ENCODE data around the gene ANXA2R. TPM values are rescaled to one million over a fixed set of nuclear protein-coding genes. Genes with fewer than 3 reads are reported as not detected.

Gene ANXA2R
- polyA plus RNA-seq, 6 donors from 2014 or later = 22.2 to 46.4 (median 32.5) TPM

DNA sequence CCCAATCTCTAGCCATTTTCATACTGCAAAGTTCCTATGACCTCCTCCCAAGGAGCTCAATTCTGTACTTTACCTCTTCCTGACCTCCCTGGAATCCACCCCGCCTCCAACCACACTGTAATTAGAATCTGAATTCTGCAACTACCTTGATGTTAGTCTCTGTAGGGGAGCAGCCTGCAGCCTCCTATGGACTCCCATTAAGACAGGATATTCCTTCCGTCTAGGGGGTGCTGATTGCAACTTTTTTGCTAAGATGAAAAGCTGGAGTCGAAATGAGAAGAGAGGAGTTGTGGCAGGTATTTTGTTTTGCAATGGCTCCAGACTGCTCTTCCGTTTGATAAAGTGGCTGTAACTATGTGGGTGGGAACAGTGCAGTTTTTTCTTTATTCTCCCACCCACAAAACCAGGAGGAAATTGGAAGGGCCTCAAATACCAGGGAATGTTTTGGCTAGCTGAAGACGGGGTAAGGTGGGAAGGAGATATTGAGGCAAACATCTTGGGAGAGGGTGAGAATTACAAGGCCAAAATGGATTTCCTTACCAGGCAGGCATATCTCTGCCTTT lies 23.8 kb downstream of the ANXA2R start:
- Mint-ChIP-seq H3K36me3 (peaks cover 0 to 8% of the 10 kb centered on the region in 2 donors), H3K4me3 (peak overlapping the region; percentile 38 to 99 (median 98)), H3K4me1 (peaks cover 41 to 57% (median 45%) of the 10 kb centered on the region in 3 donors), H3K27me3 (no peaks in the 10 kb centered on the region), H3K9me3 (peaks cover 0 to 3% (median 0%) of the 10 kb centered on the region in 7 donors), H3K27ac (peak overlapping the region; percentile 14 to 100 (median 84))
- ATAC-seq (ENCODE audit: low read depth in 2 of 2) (no peak), DNase-seq (no peak)

DNA sequence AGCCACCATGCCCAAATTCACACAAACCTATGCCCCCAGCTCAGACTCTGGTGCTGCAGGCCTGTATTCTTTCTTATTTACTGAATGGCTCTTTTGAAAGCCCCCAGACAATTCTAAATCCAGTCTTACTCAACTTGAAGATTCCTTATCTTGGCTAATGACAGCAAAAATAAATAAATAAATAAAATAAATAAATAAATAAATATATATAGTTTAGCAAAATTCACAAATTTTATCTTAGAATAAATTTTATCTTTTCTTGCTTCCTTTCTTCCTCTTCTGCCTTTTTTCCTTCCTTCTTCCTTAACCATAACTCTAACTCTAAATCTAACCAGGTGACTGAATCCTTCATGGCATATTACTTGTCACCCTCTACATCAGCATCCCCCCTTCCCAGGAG lies 25.6 kb downstream of the ANXA2R start:
- Mint-ChIP-seq H3K9me3 (peaks cover 0 to 3% (median 0%) of the 10 kb centered on the region in 7 donors), H3K27me3 (no peaks in the 10 kb centered on the region), H3K4me3 (peak overlapping the region in 2 of 8 donors; percentile 38 to 99), H3K27ac (peak overlapping the region in 1 of 6 donors; percentile 92), H3K4me1 (peaks cover 46 to 63% (median 55%) of the 10 kb centered on the region in 3 donors), H3K36me3 (peaks cover 0 to 8% of the 10 kb centered on the region in 2 donors)
- ATAC-seq (ENCODE audit: low read depth in 2 of 2) = no peak
- DNase-seq = no peak

DNA sequence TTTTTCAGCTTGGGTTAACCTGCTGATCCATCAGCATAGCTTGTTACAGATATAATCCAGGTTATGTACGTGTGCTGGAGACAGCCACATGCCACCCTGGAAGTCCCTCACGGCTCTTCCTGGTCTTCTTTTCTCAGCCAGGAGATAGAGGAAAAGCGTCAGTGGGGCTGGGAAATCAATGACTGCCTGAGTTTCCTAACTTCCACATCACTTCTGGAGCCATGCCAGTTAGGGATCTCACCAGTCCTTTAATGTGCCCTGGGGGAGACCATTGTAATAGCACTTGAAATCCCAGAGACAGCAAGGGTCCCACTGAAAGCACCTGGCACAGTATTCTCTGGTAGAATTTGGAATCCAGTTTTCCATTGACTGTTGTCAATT lies 29.2 kb downstream of the ANXA2R start:
- Mint-ChIP-seq H3K27ac (peak overlapping the region; percentile 92 to 99 (median 96)), H3K9me3 (no peaks in the 10 kb centered on the region), H3K4me1 (peaks cover 39 to 66% (median 43%) of the 10 kb centered on the region in 3 donors), H3K27me3 (no peaks in the 10 kb centered on the region), H3K36me3 (peaks cover 0 to 8% of the 10 kb centered on the region in 2 donors), H3K4me3 (peak overlapping the region; percentile 80 to 98 (median 92))
- DNase-seq = no peak
- no peak for ATAC-seq (ENCODE audit: low read depth in 2 of 2)

DNA sequence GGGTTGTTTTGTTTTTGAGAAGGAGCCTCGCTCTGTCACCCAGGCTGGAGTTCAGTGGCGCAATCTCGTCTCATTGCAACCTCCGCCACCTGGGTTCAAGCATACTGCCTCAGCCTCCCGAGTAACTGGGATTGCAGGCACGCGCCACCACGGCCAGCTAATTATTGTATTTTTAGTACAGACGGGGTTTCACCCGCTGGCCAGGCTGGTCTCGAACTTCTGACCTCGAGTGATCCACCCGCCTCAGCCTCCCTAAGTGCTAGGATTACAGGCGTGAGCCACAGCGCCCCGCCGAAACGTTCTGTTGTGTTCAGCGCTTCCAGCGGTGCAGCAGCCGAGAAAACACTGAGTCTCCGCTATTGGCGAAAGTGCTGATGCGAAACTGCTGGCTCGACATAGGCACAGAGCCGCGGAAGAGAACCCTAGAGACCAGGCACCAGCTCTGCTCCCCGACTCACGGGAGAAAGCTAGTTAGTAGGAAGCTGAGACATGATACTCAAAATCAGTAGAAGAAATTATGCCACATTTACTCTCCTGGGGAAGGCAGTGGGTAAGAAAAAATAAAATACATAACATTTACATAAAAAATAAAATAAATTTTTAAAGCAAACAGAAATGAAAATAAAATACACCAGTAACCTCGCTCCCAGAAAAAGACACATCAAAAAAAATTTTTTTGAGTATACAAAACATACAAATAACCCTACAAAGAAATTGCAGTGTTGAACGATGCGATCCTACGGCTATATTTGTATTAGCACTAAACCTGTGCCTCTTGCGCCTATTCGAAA lies 31.6 kb downstream of the ANXA2R start:
- Mint-ChIP-seq H3K4me3 (peak overlapping the region; percentile 80 to 98 (median 93)), H3K9me3 (no peaks in the 10 kb centered on the region), H3K36me3 (no peaks in the 10 kb centered on the region), H3K4me1 (peaks cover 26 to 48% (median 31%) of the 10 kb centered on the region in 3 donors), H3K27me3 (no peaks in the 10 kb centered on the region), H3K27ac (peak overlapping the region; percentile 92 to 99 (median 98))
- DNase-seq = peak; percentile 84
- peak; percentile 55 to 57 for ATAC-seq (ENCODE audit: low read depth in 2 of 2)

DNA sequence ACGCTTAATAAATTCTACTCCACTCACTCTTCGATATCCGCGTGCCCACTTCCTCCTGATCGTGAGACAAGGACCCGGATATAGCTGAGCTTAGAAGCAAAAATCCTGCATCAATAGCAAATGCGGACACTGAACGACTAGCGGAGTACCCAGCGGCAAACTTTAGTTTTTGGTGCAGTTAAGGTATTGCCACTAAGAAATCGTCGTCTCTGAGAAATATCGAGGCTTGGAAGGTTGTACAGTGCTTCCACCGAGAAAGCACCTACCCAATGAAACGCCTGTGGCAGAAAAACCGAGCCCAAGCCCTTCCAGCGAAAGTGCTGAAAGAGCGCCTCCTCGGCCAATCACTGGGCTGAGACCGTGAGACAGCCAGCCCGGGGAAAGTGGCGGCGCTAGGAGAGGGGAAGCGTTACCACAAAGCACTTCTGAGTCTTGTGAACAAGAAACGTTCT lies 32.2 kb downstream of the ANXA2R start:
- Mint-ChIP-seq H3K4me1 (peaks cover 26 to 48% (median 31%) of the 10 kb centered on the region in 3 donors), H3K27me3 (no peaks in the 10 kb centered on the region), H3K27ac (peak overlapping the region; percentile 92 to 99 (median 98)), H3K9me3 (no peaks in the 10 kb centered on the region), H3K36me3 (no peaks in the 10 kb centered on the region), H3K4me3 (peak overlapping the region; percentile 80 to 98 (median 93))
- peak; percentile 81 for DNase-seq
- ATAC-seq (ENCODE audit: low read depth in 2 of 2) = peak; percentile 47 to 50

DNA sequence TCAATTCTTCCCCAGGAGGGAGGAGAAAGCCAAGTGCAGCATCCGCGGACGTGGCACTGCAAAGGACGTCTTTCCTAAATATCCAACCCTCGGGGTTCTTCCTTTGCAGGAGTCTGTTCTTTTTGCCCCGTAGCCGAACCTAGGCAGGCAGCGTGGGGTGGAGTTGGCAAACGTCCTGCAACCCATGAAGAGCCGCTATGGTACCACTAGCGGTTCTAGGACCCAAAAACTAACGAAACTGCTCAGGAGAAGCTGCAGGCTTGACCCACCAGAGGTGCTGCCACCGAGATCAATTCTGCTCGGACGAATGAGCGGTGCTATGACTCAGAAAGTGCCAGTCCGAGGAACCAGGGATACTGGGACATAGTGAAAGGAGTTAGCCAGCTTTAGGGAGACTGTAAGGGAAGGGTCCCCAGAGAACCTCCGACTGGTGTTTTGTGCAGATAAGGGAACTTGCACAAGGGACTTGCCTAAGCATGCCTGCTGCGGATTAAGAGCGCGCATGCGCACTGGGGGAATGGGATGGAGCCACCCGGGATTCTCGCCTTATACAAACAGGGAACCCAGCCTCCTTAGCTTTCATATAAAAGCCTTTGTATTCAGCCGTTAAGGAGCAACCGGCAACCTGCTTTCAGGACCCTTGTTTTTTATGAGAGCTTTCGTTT lies 32.7 kb downstream of the ANXA2R start:
- ATAC-seq (ENCODE audit: low read depth in 2 of 2) = peak; percentile 22 to 42
- H3K4me3 Mint-ChIP-seq = peak overlapping the region; percentile 80 to 98 (median 93)
- no peaks in the 10 kb centered on the region for H3K36me3 Mint-ChIP-seq
- no peaks in the 10 kb centered on the region for H3K9me3 Mint-ChIP-seq
- peak overlapping the region; percentile 92 to 99 (median 98) for H3K27ac Mint-ChIP-seq
- H3K4me1 Mint-ChIP-seq = peaks cover 26 to 48% (median 31%) of the 10 kb centered on the region in 3 donors
- peak; percentile 86 for DNase-seq
- H3K27me3 Mint-ChIP-seq = no peaks in the 10 kb centered on the region

DNA sequence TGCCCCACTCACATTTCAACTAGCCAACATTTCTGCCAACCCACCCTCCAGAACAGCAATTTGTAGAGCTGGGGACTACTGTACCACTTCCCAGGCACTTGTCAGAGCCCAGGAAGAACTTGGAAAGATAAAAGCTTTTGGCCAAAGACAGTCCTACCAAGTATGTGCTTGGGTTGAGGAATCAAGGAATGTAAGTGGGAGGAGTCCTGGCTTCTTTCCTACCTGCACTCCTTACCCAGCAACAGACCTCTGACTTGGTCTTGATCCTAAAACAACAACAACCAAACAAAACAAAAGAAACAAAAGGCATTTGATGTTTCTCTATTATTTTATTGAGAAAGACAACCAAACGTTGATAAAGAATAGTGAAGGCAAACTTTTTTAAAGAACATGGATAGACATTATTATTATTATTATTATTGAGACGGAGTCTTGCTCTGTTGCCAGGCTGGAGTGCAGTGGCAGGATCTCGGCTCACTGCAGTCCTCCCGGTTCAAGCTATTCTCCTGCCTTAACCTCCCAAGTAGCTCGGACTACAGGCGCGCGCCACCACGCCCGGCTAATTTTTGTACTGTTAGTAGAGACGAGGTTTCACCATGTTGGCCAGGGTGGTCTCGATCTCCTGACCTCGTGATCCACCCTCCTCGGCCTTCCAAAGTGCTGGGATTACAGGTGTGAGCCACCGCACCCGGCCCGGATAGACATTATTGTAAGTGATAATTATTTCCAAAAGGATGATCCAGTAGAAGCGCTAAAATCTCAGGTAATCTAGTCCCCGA lies 33.5 kb downstream of the ANXA2R start:
- no peak for ATAC-seq (ENCODE audit: low read depth in 2 of 2)
- peaks cover 26 to 43% (median 31%) of the 10 kb centered on the region in 3 donors for H3K4me1 Mint-ChIP-seq
- no peaks in the 10 kb centered on the region for H3K36me3 Mint-ChIP-seq
- peak overlapping the region in 5 of 6 donors; percentile 92 to 99 (median 99) for H3K27ac Mint-ChIP-seq
- peak overlapping the region; percentile 80 to 98 (median 93) for H3K4me3 Mint-ChIP-seq
- no peak for DNase-seq
- no peaks in the 10 kb centered on the region for H3K9me3 Mint-ChIP-seq
- peaks cover under 1 to 2% (median 2%) of the 10 kb centered on the region in 3 donors for H3K27me3 Mint-ChIP-seq

DNA sequence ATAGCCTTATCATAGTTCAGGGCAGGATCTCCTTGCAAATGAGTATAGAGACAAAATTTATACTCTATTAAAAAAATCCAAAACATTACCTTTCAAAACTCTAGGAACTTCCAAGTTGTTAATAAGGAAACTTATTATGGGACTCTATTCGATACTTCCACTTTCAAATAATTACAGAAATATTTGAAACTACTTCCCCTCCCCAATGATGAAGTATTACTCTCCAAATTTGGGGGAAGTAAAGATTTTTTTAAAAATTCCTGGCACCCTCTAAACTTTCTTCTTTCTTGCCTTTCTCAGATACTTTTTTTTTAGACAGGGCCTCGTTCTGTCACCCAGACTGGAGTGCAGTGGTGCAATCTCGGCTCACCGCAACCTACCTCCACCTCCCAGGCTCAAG lies 35.1 kb downstream of the ANXA2R start:
- peak overlapping the region in 1 of 8 donors; percentile 17 for H3K4me3 Mint-ChIP-seq
- no peak overlapping the region for H3K27ac Mint-ChIP-seq
- H3K36me3 Mint-ChIP-seq = no peaks in the 10 kb centered on the region
- H3K4me1 Mint-ChIP-seq = peaks cover 22 to 39% (median 26%) of the 10 kb centered on the region in 3 donors
- ATAC-seq (ENCODE audit: low read depth in 2 of 2) (no peak), DNase-seq (no peak)
- peaks cover 16 to 17% (median 17%) of the 10 kb centered on the region in 3 donors for H3K27me3 Mint-ChIP-seq
- no peaks in the 10 kb centered on the region for H3K9me3 Mint-ChIP-seq

DNA sequence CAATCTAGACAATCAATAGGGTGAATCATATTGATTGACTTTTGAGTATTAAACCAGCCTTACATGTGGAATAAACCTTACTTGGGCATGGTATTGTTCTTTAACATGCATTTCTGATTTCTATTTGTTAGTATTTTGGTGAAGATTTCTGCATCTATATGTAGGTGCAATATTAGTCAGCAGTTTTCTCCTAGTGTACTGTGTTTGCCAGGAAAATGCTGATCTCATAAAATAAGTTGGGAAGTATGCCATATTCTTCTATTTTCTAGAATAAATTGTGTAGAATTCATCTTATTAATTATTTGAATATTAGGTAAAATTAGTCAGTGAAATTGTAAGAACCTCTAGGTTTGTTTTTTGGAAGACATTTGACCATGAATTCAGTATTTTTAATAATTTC lies 38.4 kb downstream of the ANXA2R start:
- H3K36me3 Mint-ChIP-seq = no peaks in the 10 kb centered on the region
- peak overlapping the region in 2 of 8 donors; percentile 3 to 48 for H3K4me3 Mint-ChIP-seq
- DNase-seq (no peak), ATAC-seq (ENCODE audit: low read depth in 2 of 2) (no peak)
- peaks cover 18 to 21% (median 21%) of the 10 kb centered on the region in 3 donors for H3K27me3 Mint-ChIP-seq
- H3K4me1 Mint-ChIP-seq = peaks cover 12 to 19% (median 13%) of the 10 kb centered on the region in 3 donors
- H3K9me3 Mint-ChIP-seq = no peaks in the 10 kb centered on the region
- no peak overlapping the region for H3K27ac Mint-ChIP-seq

DNA sequence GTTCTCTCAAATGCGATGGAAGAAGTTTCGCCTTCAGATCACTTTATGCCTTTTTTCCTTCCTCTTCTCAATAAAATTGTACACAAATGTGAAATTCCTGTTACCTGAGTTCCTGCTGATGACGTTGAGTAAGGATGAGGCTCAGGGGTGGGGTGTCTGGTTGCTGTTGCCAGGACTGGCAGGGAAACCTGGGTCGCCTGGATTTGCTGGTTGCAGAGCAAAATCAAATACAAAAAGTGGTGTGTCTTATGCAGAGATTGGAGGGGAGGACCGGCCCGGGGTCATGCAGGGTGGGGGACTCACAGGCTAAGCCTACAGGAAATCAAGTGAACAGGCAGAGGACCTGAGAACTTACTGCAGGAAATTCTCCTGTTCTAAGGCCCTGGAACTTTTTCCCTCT lies 39.2 kb downstream of the ANXA2R start:
- Mint-ChIP-seq H3K4me3 (peak overlapping the region in 5 of 8 donors; percentile 26 to 82 (median 60)), H3K36me3 (no peaks in the 10 kb centered on the region), H3K27ac (no peak overlapping the region), H3K27me3 (peaks cover 18 to 21% (median 21%) of the 10 kb centered on the region in 3 donors), H3K9me3 (no peaks in the 10 kb centered on the region), H3K4me1 (peaks cover 12 to 14% (median 13%) of the 10 kb centered on the region in 3 donors)
- ATAC-seq (ENCODE audit: low read depth in 2 of 2) (no peak), DNase-seq (no peak)

DNA sequence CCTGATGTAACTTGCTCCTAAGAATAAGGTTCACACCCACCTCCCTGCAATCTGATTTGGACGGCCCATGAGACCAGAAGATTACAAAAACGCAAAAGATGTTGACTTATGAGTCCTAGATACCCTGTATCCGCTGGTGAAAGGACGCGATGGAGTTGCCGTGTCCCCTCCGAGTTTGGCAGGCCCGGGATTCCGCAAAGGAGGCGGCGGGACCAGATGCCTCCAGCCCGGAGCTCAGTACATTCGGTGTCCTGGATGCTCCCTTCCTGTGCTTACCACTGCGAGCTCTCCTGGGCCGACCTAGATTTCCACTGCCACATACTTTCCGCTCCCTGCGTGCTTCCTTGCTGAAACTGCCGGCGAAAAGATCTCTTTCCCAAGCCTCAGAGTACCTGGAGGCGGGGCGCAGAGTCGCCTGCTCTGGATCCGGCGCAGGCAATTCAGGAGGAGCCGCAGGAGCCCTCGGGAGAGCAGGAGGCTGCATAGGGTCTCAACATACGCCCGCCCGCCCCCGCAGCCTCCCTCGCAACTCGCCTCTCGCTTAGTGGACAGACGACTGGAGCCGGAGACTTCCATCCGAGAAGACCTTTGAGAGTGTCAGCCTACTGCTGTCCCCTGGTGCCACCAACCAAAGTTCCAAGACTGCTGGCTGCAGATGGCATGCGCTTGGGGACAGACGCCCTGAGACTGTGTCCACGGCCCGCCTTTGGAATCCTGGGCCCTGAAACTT lies 39.8 kb downstream of the ANXA2R start:
- no peak for DNase-seq
- Mint-ChIP-seq H3K4me3 (peak overlapping the region in 6 of 8 donors; percentile 20 to 78 (median 58)), H3K27me3 (peaks cover 18 to 21% (median 21%) of the 10 kb centered on the region in 3 donors), H3K9me3 (no peaks in the 10 kb centered on the region), H3K36me3 (no peaks in the 10 kb centered on the region), H3K4me1 (peaks cover 13 to 17% (median 16%) of the 10 kb centered on the region in 3 donors), H3K27ac (peak overlapping the region in 1 of 6 donors; percentile 67)
- no peak for ATAC-seq (ENCODE audit: low read depth in 2 of 2)

DNA sequence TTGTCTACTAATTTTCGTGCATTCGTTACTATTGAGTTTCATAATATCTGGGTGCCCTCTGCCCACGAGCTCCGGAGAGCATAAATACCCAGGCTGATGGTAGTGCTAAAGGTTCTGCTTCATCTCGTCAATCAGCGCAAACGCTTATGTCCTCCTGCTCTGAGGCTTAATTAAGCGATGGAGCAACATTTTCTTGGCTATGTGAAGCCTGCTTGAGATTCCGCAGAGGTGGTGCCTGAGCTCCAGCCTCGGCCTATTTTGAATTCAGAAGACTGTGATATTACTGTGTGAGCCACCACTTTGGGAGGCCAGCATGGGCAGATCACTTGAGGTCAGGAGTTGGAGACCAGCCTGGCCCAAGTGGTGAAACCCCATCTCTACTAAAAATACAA lies 44.8 kb downstream of the ANXA2R start:
- Mint-ChIP-seq H3K36me3 (peaks cover 0 to 7% of the 10 kb centered on the region in 2 donors), H3K4me1 (peaks cover 30 to 36% (median 30%) of the 10 kb centered on the region in 3 donors), H3K9me3 (no peaks in the 10 kb centered on the region), H3K27ac (peak overlapping the region; percentile 98 to 100 (median 100)), H3K27me3 (peaks cover 5 to 9% (median 7%) of the 10 kb centered on the region in 3 donors), H3K4me3 (peak overlapping the region; percentile 94 to 100 (median 100))
- DNase-seq = no peak
- no peak for ATAC-seq (ENCODE audit: low read depth in 2 of 2)
